ENCODE data around the gene LRP8.
A peak's percentile ranks its signal among the peaks of the same experiment; 100 is the strongest.

LRP8 gene

DNA sequence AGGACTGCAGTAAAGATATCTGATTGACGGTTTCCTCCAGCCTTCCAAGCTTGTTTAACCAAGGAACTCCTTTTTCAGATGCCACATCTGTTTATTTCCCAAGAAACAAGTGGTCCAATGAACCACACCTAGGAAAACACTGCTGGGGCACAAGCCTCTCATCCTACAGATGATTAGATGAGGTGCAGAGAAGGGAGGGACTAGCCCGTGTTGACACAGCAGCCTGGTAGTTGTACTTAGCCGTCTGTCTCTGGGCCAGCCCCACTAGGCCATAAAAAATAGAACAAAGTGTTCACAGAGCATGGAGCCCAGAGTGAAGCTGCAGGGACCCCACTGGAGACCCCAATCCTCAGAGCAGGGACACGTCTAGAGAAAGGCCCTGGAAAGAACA is 32.1 kb downstream of the LRP8 start:
- Histone ChIP-seq H3K4me3 (ENCODE audit: low read length) (no peak overlapping the region), H3K4me1 (ENCODE audit: control insufficient read depth, insufficient read depth, low read length) (peaks cover 60% of the 10 kb centered on the region), H3K27me3 (replicated peaks; ENCODE audit: control insufficient read depth, insufficient read depth, low read length) (no peaks in the 10 kb centered on the region), H3K36me3 (ENCODE audit: control insufficient read depth, insufficient read depth, low read length, severe bottlenecking) (no peaks in the 10 kb centered on the region), H3K9ac (ENCODE audit: low read length) (no peak overlapping the region), H3K9me3 (ENCODE audit: control insufficient read depth, low read length) (no peaks in the 10 kb centered on the region)
- DNase-seq (ENCODE audit: low read depth): no peak

DNA sequence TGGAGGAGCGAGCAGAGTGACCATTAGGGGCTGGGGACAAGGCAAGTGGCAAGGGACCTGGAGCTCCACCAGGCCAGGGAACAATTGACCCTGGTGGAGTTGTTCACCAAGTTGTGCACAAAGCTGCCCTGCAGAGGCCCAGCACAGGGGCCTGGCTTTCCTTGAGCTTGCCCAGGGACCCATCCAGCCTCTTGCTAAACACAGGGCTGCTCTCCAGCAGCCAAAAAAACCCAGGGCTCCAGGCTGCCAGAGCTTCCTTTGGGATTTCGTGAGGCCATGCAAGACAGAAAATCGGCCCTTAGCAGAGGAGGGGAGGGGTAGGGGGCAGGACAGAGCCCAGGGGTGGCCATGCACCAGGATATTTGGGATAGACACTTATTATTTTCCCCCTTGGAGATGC is 32.6 kb downstream of the LRP8 start:
- Histone ChIP-seq H3K4me1 (ENCODE audit: control insufficient read depth, insufficient read depth, low read length) (peaks cover 60% of the 10 kb centered on the region), H3K4me3 (ENCODE audit: low read length) (no peak overlapping the region), H3K9me3 (ENCODE audit: control insufficient read depth, low read length) (no peaks in the 10 kb centered on the region), H3K9ac (ENCODE audit: low read length) (no peak overlapping the region), H3K36me3 (ENCODE audit: control insufficient read depth, insufficient read depth, low read length, severe bottlenecking) (no peaks in the 10 kb centered on the region), H3K27me3 (replicated peaks; ENCODE audit: control insufficient read depth, insufficient read depth, low read length) (no peaks in the 10 kb centered on the region)
- peak; percentile 36 for DNase-seq (ENCODE audit: low read depth)

DNA sequence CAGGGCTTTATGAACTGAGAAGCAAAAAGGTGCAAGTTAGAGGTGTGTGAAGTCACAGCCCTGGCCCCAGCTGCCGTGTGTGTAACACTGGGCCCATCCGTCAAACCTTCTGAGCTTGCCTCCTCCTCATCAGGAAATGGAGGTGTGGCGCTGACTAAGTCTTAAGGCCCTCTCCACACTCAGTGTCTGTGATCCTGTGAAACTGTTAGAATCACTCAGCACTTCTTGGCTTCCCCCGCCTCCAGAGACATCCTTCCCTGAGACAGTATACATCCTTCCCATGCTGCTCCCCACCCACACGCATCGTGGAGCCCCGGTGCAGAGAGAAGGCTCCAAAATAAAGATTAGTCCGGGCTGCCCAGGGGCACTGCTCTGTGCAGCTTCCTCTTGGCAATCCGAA is 33.3 kb downstream of the LRP8 start:
- no peaks in the 10 kb centered on the region for H3K9me3 ChIP-seq (ENCODE audit: control insufficient read depth, low read length)
- no peaks in the 10 kb centered on the region for H3K27me3 ChIP-seq (replicated peaks; ENCODE audit: control insufficient read depth, insufficient read depth, low read length)
- no peak overlapping the region for H3K9ac ChIP-seq (ENCODE audit: low read length)
- H3K4me3 ChIP-seq (ENCODE audit: low read length): no peak overlapping the region
- no peaks in the 10 kb centered on the region for H3K36me3 ChIP-seq (ENCODE audit: control insufficient read depth, insufficient read depth, low read length, severe bottlenecking)
- peak; percentile 15 for DNase-seq (ENCODE audit: low read depth)
- H3K4me1 ChIP-seq (ENCODE audit: control insufficient read depth, insufficient read depth, low read length): peaks cover 60% of the 10 kb centered on the region

DNA sequence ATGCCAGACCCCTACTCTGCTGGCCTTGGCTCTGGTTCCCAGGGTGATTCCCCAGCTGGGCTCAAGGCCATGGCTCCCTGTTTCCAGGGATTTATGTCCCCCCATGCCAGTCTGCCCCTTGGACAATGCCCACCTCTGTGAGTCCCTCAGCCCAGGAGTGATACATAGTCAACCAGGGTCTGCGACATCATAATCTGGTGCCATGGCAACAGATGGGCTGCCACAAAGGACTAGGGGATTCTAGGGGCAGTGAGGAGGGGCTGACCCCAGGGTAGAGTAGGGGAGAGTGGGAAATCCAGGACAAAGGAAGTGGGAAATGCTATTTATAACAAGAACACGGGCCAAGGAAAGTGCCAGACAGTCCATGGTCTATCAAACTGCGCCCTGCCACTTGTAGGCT is 33.8 kb downstream of the LRP8 start:
- Histone ChIP-seq H3K9me3 (ENCODE audit: control insufficient read depth, low read length) (no peaks in the 10 kb centered on the region), H3K4me1 (ENCODE audit: control insufficient read depth, insufficient read depth, low read length) (peaks cover 59% of the 10 kb centered on the region), H3K27me3 (replicated peaks; ENCODE audit: control insufficient read depth, insufficient read depth, low read length) (no peaks in the 10 kb centered on the region), H3K4me3 (ENCODE audit: low read length) (no peak overlapping the region), H3K36me3 (ENCODE audit: control insufficient read depth, insufficient read depth, low read length, severe bottlenecking) (no peaks in the 10 kb centered on the region), H3K9ac (ENCODE audit: low read length) (no peak overlapping the region)
- no peak for DNase-seq (ENCODE audit: low read depth)

DNA sequence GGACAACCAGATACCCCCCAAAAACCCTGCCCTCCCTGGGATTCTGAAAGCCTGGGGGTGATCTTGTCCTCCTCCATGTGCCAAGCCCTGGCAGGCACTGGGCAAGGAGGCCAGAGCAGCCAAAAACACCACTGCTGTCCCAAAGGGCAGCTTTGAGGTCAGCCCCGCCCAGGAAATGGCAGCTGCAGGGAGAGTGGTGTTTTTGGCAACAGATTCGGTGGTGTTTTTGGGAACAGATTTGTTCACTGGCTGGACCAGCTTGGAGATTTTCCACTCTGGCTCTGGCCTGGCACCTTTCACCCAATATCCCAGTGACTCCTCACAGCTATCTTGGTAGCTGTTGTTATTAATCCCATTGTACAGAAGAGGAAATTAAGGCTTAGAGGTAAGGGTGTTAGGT is 34.7 kb downstream of the LRP8 start:
- H3K27me3 ChIP-seq (replicated peaks; ENCODE audit: control insufficient read depth, insufficient read depth, low read length): no peaks in the 10 kb centered on the region
- H3K9me3 ChIP-seq (ENCODE audit: control insufficient read depth, low read length): no peaks in the 10 kb centered on the region
- DNase-seq (ENCODE audit: low read depth): no peak
- H3K4me1 ChIP-seq (ENCODE audit: control insufficient read depth, insufficient read depth, low read length): peaks cover 49% of the 10 kb centered on the region
- H3K4me3 ChIP-seq (ENCODE audit: low read length): peak overlapping the region; percentile 40
- no peaks in the 10 kb centered on the region for H3K36me3 ChIP-seq (ENCODE audit: control insufficient read depth, insufficient read depth, low read length, severe bottlenecking)
- H3K9ac ChIP-seq (ENCODE audit: low read length): peak overlapping the region; percentile 23

DNA sequence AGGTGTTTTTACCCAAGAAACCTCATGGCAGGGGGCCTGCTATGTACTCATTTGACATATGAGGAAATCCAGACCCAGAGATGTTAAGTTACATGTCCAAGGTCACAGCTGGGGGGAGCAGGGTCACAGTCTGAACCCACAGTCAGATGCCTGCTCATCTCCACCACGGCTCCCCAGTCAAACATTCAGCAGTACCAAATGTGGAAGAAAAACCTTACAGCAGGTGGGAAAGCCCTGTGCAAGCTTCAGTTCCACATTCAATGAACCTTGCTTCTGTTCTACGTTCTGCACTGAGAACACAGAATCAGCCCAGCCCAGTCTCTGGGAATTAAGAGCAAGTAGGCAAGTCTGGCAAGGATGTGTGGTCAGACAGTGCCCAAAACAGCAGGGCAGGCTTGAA is 35.2 kb downstream of the LRP8 start:
- Histone ChIP-seq H3K9me3 (ENCODE audit: control insufficient read depth, low read length) (no peaks in the 10 kb centered on the region), H3K36me3 (ENCODE audit: control insufficient read depth, insufficient read depth, low read length, severe bottlenecking) (no peaks in the 10 kb centered on the region), H3K4me1 (ENCODE audit: control insufficient read depth, insufficient read depth, low read length) (peaks cover 45% of the 10 kb centered on the region), H3K4me3 (ENCODE audit: low read length) (no peak overlapping the region), H3K9ac (ENCODE audit: low read length) (no peak overlapping the region), H3K27me3 (replicated peaks; ENCODE audit: control insufficient read depth, insufficient read depth, low read length) (no peaks in the 10 kb centered on the region)
- no peak for DNase-seq (ENCODE audit: low read depth)

DNA sequence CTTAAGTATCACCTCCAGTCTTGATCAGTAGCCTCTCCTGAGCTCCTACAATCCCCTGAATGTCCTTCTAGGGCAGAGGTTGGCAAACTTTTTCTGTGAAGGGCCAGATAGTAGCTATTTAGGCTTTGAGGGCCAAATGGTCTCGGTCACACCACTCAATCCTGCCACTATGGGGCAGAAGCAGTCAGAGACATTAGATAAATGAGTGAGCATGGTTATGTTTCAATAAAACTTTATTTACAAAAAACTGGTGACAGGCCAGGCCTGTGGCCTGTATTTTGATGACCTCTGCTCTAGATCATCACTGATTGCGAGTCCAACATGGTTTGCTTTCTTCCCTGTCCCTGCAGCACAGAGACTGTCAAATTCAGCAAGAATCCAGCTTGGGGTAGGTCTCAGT is 36.3 kb downstream of the LRP8 start:
- Histone ChIP-seq H3K36me3 (ENCODE audit: control insufficient read depth, insufficient read depth, low read length, severe bottlenecking) (no peaks in the 10 kb centered on the region), H3K9ac (ENCODE audit: low read length) (no peak overlapping the region), H3K27me3 (replicated peaks; ENCODE audit: control insufficient read depth, insufficient read depth, low read length) (no peaks in the 10 kb centered on the region), H3K4me3 (ENCODE audit: low read length) (no peak overlapping the region), H3K9me3 (ENCODE audit: control insufficient read depth, low read length) (no peaks in the 10 kb centered on the region), H3K4me1 (ENCODE audit: control insufficient read depth, insufficient read depth, low read length) (peaks cover 41% of the 10 kb centered on the region)
- DNase-seq (ENCODE audit: low read depth): no peak

DNA sequence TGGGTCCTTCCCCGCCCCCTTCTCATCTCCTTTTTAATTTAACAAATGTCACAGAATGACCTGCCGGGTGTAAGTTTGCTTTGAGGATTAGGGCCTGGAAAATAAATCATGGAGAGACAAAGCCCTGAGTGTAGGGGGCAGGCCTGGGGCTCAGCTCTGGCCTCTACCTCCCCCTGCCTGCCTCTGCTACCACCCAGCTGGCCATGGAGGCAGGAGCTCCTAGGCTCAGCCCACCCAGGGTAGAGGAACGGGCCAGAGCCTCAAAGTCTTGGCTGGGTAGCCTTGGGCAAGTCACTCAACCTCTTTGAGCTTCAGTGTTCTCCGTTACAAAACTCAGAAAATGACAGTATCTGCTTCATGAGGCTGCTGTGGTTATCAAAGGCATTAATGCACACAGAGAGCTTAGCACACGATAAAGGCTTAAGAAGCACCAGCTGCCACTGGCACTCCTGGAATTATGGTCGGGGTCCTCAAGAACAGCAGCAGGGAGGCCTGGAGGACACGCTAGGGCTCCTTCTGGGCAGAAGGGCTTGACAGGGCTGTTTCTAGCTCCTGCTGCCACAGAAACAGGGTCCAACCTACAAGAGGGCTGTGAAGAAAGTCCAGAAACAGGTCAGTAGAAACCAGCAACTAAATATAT is 39.0 kb downstream of the LRP8 start:
- H3K4me1 ChIP-seq (ENCODE audit: control insufficient read depth, insufficient read depth, low read length): peaks cover 14% of the 10 kb centered on the region
- no peaks in the 10 kb centered on the region for H3K9me3 ChIP-seq (ENCODE audit: control insufficient read depth, low read length)
- no peaks in the 10 kb centered on the region for H3K36me3 ChIP-seq (ENCODE audit: control insufficient read depth, insufficient read depth, low read length, severe bottlenecking)
- no peak overlapping the region for H3K4me3 ChIP-seq (ENCODE audit: low read length)
- no peak for DNase-seq (ENCODE audit: low read depth)
- no peaks in the 10 kb centered on the region for H3K27me3 ChIP-seq (replicated peaks; ENCODE audit: control insufficient read depth, insufficient read depth, low read length)
- H3K9ac ChIP-seq (ENCODE audit: low read length): no peak overlapping the region

DNA sequence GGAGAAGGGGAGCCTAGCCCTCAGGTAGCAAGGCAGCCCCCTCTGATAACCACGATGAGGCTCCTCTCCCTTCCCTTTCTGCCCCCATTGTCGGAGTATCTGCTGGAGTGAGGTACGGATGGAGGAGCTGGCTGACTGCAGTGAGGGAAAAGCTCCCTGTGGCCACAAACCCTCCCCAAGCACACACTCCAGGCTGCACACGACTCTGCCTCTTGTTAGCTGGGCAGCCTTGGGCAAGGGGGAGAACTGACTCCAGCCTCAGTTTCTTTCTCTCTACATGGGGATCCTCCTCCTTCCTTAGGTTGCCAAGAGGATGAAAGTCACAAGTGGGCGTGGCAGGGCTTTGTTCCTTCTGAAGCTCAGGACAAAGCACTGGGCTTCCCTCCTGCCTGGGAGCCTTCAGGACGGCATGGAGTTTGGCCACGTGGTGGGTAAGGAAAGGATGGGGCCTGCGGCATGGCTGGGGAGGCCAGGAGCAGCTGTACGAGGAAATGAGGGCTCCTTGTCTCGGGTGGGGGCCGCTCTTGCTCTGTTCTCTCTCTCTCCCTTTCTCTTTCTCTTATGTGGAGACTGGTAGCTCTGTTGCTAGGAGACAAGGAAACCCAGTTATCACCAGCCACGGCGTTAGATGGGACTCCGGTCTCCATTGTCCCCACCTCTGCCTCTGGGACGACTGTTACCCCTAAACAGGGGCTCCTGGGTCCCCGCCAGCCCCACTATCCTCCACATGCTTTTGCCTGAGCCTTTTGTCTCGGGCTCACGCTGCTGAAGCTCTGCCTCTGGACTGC is 39.7 kb downstream of the LRP8 start:
- Histone ChIP-seq H3K4me3 (ENCODE audit: low read length) (no peak overlapping the region), H3K4me1 (ENCODE audit: control insufficient read depth, insufficient read depth, low read length) (peaks cover 7% of the 10 kb centered on the region), H3K9ac (ENCODE audit: low read length) (no peak overlapping the region), H3K36me3 (ENCODE audit: control insufficient read depth, insufficient read depth, low read length, severe bottlenecking) (no peaks in the 10 kb centered on the region), H3K27me3 (replicated peaks; ENCODE audit: control insufficient read depth, insufficient read depth, low read length) (no peaks in the 10 kb centered on the region), H3K9me3 (ENCODE audit: control insufficient read depth, low read length) (no peaks in the 10 kb centered on the region)
- DNase-seq (ENCODE audit: low read depth): no peak

DNA sequence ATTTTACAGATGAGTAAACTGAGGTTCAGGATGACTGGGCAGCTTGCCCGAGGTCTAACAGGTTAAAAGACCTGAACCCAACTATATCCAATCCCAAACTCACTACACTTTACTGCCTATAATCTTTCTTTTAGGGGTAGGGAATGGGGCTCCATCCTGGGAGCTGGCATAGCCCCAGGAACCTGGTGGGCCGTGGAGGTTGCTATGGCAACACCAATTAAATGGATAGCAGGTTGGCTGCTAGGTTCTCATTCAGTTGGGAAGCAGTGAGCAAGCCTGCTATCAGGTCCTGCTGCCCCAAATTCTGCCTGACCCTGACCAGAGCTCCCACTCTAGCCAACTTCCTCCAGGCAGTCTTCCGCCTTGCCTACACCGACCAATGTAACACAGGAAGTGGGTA is 40.9 kb downstream of the LRP8 start:
- no peaks in the 10 kb centered on the region for H3K9me3 ChIP-seq (ENCODE audit: control insufficient read depth, low read length)
- H3K36me3 ChIP-seq (ENCODE audit: control insufficient read depth, insufficient read depth, low read length, severe bottlenecking): no peaks in the 10 kb centered on the region
- H3K4me1 ChIP-seq (ENCODE audit: control insufficient read depth, insufficient read depth, low read length): peaks cover 4% of the 10 kb centered on the region
- DNase-seq (ENCODE audit: low read depth): no peak
- H3K27me3 ChIP-seq (replicated peaks; ENCODE audit: control insufficient read depth, insufficient read depth, low read length): no peaks in the 10 kb centered on the region
- H3K4me3 ChIP-seq (ENCODE audit: low read length): no peak overlapping the region
- no peak overlapping the region for H3K9ac ChIP-seq (ENCODE audit: low read length)

DNA sequence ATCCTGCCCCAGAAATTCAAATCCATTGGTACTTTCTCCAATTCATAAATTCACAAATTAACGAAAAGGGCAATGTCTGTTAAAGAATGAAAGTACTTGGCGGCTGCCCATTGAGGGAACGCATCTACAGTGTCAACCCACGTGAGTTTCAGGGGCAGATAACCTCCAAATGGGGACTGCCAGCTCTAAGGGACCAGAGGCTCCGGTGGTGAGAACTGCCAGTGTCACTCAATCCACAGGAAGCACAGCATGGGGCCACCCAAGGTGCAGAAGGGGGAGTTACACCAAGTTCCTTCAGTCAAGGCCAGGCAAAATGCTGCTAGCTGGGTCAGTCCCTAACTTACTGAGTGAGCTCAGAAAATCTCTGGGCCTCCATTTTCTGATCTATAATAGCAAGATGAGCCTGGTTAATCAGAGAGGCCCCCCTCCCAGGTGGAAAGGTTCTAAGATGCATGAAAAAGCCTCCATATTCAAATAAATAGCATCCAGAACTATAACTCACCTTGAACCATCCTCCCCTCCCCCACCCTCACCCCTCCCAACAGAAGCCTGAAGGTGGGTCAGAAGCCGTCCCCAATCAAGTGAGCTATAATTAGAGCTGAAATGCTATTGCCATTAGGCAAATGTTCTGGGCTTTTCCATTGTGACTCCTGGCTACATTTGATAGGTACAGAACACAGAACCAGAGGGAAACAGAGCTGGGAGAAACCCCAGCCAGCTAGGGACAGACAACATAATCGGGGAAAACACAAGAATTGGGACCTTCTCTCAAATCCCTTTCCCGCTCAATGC is 41.7 kb downstream of the LRP8 start:
- DNase-seq (ENCODE audit: low read depth): no peak
- Histone ChIP-seq H3K27me3 (replicated peaks; ENCODE audit: control insufficient read depth, insufficient read depth, low read length) (no peaks in the 10 kb centered on the region), H3K9ac (ENCODE audit: low read length) (no peak overlapping the region), H3K36me3 (ENCODE audit: control insufficient read depth, insufficient read depth, low read length, severe bottlenecking) (no peaks in the 10 kb centered on the region), H3K4me3 (ENCODE audit: low read length) (no peak overlapping the region), H3K4me1 (ENCODE audit: control insufficient read depth, insufficient read depth, low read length) (peaks cover 10% of the 10 kb centered on the region), H3K9me3 (ENCODE audit: control insufficient read depth, low read length) (no peaks in the 10 kb centered on the region)

Data from adipocyte (in vitro differentiated cells).